Heart right ventricle (tissue), 16 donors: ENCODE results near the gene PLK1. TPM values are rescaled to one million over a fixed set of nuclear protein-coding genes. Genes with fewer than 3 reads are reported as not detected.
A peak's percentile ranks its signal among the peaks of the same experiment; 100 is the strongest.

Source experiments
- ATAC-seq, 8 donors: fragments of 200-7000 bp; cut with Tn5 transposase; one replicate each; pipeline ENCODE4 v1.9.1; 2020; ENCODE audit warnings: mild to moderate bottlenecking in 8 of 8, moderate library complexity in 8 of 8, moderate number of reproducible peaks in 1 of 8
- DNase-seq, 2 donors: peaks; one replicate each; pipeline ENCODE4 v3.0.0-alpha.2; 2020
- H3K27ac ChIP-seq, 10 donors: fragments of 200-600 bp; sonication (generic) in 2 of 10; one replicate each; pipeline versions ENCODE4 v1.5.0 to v1.8.0; 2020 to 2022; ENCODE audit warnings: mild to moderate bottlenecking in 3 of 10
- H3K27me3 ChIP-seq, 7 donors: fragments of 200-600 bp; one replicate each; pipeline ENCODE4 v1.8.0; 2021 to 2022; ENCODE audit warnings: mild to moderate bottlenecking in 2 of 7
- H3K36me3 ChIP-seq, 9 donors: fragments of 200-600 bp; sonication (generic) in 1 of 9; one replicate each; pipeline versions ENCODE4 v1.5.0 to v1.8.0; 2020 to 2022; ENCODE audit warnings: mild to moderate bottlenecking in 2 of 9
- H3K4me1 ChIP-seq, 9 donors: fragments of 200-600 bp; sonication (generic) in 1 of 9; one replicate each; pipeline versions ENCODE4 v1.5.0 to v1.8.0; 2020 to 2022; ENCODE audit warnings: mild to moderate bottlenecking in 4 of 9
- H3K4me3 ChIP-seq, 10 donors: fragments of 200-600 bp; sonication (generic) in 2 of 10; one replicate each; pipeline versions ENCODE4 v1.5.0 to v1.8.0; 2020 to 2022; ENCODE audit warnings: mild to moderate bottlenecking in 7 of 10, moderate library complexity in 2 of 10
- H3K9me3 ChIP-seq, 11 donors: fragments of 200-600 bp in 10 of 11; sonication (generic) in 2 of 11; one replicate each; pipeline versions ENCODE4 v1.5.0 to v1.8.0; 2013 to 2022; ENCODE audit warnings: mild to moderate bottlenecking in 2 of 11, control low read depth in 1 of 11, moderate library complexity in 1 of 11
- WGBS, 2 donors: extraction: QIAGEN DNeasy Blood & Tissue Kit; methylation state at CpG; one replicate each; pipeline ENCODE4 v1.1.7; 2013; ENCODE audit warnings: inconsistent platforms in 1 of 2; 5-methylcytosine and 5-hydroxymethylcytosine counted together
- intact Hi-C, 10 donors: fragments of 100-400 bp; cut with DNase I; formaldehyde crosslinking; loops; one replicate each; pipeline versions ENCODE4 v1.11.1 to v1.14.2; 2022
- polyA plus RNA-seq, 2 donors: library from polyadenylated mRNA; stranded (reverse); fragments of 200-250 nt; gene quantifications; one replicate each; pipeline ENCODE4 v1.2.3, GENCODE V29; 2013
- total RNA-seq, 10 donors: library from RNA; stranded (reverse); fragmentation: NEBNext Ultra II Directional in 3 of 10; extraction: Animal tissue kit (Norgen Biotek cat#: 25700) in 3 of 10; gene quantifications; one replicate each; pipeline versions ENCODE4 v1.2.1 to v1.2.4, GENCODE V29; 2021 to 2023
- TF ChIP-seq, protein P1 (sequence below), 9 donors: fragments of 200-600 bp; sonication (generic) in 2 of 9; IDR thresholded peaks; one replicate each; pipeline versions ENCODE4 v1.5.0 to v1.8.0; 2021 to 2022; ENCODE audit warnings: antibody characterized with exemption in 9 of 9, mild to moderate bottlenecking in 5 of 9, moderate library complexity in 1 of 9
- donor health status: Arrhythmogenic right ventricular cardiomyopathy.
- donor health status: ischemic (EF 13 %, LVEDD 7.1; RV severe dilation, severe dysfunction).
- donor health status: healthy with polysubstance abuse.
- donor health status: DM: no; HTN: yes; CAD: no.
- donor health status: DM: no; HTN: no; CAD: no.
- donor health status: ischemic (EF 25% LVEDD 6.9; RV normal size, moderate dysfunction).
- donor health status: ischemic (EF 25% LVEDD 5.7; RV mildly dilated, moderate dysfunction).
- donor health status: healthy.
- donor health status: DM: yes; HTN: yes; CAD: no.
- donor health status: Ischemic cardiomyopathy.
- donor health status: ischemic (EF 35%, LVEDD 5.7; RV mildly dilated, moderate dysfunction).
- donor health status: nonischemic (EF 11% LVEDD 7.7; RV severe dilation, severe dysfunction).
- donor health status: DM: yes; HTN: yes; CAD: no.
- donor health status: PGD.
- donor health status: ischemic (EF 29% LVEDD 5.4; RV normal size, mild dysfunction).
- donor health status: nonischemic (EF 23%, LVEDD 6.1; RV moderate dilation, normal function).

Gene PLK1
- total and polyA plus RNA-seq, 12 donors, result 0.32 to 6.0 (median 0.97) TPM

DNA sequence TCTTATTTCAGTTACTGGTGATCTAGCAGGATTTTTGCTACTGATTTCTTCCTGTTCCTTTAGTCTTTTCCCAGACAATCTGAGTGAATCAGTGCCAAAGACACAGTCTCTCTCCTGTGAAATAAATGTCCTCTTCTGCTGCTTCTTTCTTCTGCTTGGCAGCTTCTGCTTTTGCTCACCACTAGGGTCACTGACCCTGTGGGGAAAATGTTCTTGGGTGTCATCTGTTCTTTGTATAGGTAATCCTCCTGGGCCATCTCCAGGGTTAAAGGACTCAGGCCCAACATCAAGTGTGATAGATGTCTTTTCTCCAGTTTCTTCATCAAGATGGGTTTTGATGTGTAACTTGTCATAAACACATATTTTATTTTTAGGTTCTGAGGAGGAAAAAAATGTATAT, 42.7 kb upstream of the PLK1 start:
- H3K36me3 ChIP-seq, result peaks cover 0 to 69% (median 21%) of the 10 kb centered on the region in 9 donors
- no peaks in the 10 kb centered on the region for H3K27me3 ChIP-seq
- no peak overlapping the region for H3K4me3 ChIP-seq
- TF ChIP-seq, protein P1, sequence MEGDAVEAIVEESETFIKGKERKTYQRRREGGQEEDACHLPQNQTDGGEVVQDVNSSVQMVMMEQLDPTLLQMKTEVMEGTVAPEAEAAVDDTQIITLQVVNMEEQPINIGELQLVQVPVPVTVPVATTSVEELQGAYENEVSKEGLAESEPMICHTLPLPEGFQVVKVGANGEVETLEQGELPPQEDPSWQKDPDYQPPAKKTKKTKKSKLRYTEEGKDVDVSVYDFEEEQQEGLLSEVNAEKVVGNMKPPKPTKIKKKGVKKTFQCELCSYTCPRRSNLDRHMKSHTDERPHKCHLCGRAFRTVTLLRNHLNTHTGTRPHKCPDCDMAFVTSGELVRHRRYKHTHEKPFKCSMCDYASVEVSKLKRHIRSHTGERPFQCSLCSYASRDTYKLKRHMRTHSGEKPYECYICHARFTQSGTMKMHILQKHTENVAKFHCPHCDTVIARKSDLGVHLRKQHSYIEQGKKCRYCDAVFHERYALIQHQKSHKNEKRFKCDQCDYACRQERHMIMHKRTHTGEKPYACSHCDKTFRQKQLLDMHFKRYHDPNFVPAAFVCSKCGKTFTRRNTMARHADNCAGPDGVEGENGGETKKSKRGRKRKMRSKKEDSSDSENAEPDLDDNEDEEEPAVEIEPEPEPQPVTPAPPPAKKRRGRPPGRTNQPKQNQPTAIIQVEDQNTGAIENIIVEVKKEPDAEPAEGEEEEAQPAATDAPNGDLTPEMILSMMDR (IDR thresholded peaks at IDR 0.05), result no peak
- H3K9me3 ChIP-seq, result no peaks in the 10 kb centered on the region
- no peak overlapping the region for H3K27ac ChIP-seq
- DNase-seq, result no peak
- ATAC-seq, result no peak
- intact Hi-C loops, result no loop called here
- peaks cover 7 to 14% (median 9%) of the 10 kb centered on the region in 9 donors for H3K4me1 ChIP-seq

DNA sequence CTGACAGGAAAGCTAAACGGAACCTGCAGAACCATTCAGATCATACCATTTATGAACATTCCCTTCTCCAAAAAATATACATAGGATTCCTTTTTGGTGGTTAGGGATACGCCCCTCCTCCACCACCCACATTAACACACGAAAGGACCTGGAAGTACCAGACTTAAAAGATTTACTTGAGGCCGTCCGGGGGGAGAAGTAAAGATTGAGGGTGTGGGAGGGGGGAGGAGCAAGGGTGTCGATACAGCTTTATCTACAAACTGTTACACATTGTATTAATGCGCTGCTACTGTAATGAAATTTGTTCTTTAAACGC, 38.1 kb upstream of the PLK1 start:
- 1 to 2% methylated on average over 8 of the region's 8 CpGs for WGBS, 2 donors
- Histone ChIP-seq H3K27me3 (no peaks in the 10 kb centered on the region), H3K9me3 (no peaks in the 10 kb centered on the region), H3K27ac (peak overlapping the region in 9 of 10 donors; percentile 70 to 94 (median 84)), H3K4me3 (peak overlapping the region; percentile 70 to 99 (median 87)), H3K4me1 (peaks cover 11 to 32% (median 24%) of the 10 kb centered on the region in 9 donors), H3K36me3 (peaks cover 0 to 62% (median 27%) of the 10 kb centered on the region in 9 donors)
- no peak for DNase-seq
- TF ChIP-seq, protein P1 (IDR thresholded peaks at IDR 0.05), result no peak
- no peak for ATAC-seq
- intact Hi-C loops, result no loop called here

DNA sequence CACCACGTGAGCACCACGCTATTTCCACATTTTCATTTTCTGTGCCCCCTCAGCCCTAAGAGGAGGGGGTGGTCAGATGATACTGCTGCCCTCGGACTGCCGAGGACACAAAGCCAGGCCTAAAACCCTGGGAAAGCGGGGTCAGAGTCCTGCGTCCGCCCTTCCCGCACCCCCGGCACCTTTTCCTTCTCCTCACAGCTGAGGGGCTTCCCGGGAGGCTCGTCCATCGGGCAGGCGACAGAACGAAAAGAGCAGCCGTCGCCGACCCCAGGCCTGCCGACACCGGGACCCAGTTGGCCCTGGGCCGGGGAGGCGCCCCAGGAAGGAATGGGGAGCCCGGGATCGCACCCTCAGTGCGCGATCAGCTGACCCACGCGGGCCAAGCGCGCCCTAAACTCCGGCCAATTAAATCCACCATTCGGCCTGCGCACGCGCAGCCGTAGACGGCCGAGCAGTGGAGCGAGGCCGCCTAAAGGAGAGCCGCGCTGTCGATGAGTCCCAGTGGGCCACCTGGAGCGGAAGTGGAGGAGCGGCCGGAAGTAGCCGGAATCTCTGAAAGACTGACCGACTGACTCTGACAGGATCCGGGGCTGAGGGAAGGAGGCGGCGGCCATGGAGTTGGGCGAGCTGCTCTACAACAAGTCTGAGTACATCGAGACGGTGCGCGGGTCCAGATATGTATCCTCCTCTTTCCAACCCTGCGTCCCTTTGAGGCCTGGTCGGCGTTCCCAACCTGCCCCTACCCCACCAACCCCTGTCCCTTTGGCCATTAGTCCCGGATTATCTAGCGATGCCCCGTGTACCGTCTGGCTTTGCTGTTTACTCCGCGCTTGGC, 37.5 kb upstream of the PLK1 start, which contains the start of the genes DCTN5 and PALB2:
TSS of gene DCTN5 (plus strand) at position 536 of the 835 bp plus-strand sequence. CDS start at position 613, 77 bp downstream.
TSS of gene PALB2 (minus strand) at position 380 of the 835 bp plus-strand sequence. CDS start at position 227, 153 bp downstream.
- Histone ChIP-seq H3K4me3 (peak within 1 kb of the TSS; percentile 70 to 99 (median 87)), H3K4me1 (peaks cover 11 to 36% (median 24%) of the 10 kb centered on the region in 9 donors), H3K27me3 (no peaks in the 10 kb centered on the region), H3K27ac (peak within 1 kb of the TSS; percentile 61 to 94 (median 84)), H3K9me3 (no peaks in the 10 kb centered on the region), H3K36me3 (peaks cover 0 to 62% (median 21%) of the 10 kb centered on the region in 9 donors)
- TF ChIP-seq, protein P1 (IDR thresholded peaks at IDR 0.05), result no peak
- DNase-seq, result peak; percentile 92 to 93
- intact Hi-C loops, result no loop called here
- WGBS, 2 donors, result 0% methylated on average over 64 of the region's 64 CpGs
- peak; percentile 100 for ATAC-seq

DNA sequence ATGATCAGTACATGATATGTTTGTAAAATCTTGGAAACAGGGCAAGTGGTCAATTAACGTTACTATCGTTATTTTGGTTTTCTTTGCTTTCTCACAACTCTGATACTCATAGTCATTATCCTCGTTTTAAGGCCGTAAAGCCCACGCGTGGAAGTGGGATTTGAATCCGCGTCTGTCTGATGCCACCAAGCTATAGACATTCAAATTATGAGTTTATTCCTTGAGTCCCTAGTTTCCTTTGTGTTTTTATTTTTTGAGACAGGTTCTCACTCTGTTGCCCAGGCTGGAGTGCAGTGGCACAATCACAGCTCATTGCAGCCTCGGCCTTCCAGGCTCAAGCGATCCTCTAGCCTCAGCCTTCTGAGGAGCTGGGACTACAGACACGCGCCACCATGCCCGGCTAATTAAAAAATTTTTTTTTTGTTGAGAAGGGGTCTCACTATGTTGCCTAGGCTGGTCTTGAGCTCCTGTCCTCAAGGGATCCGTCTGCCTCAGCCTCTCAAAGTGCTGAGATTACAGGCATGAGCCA, 36.4 kb upstream of the PLK1 start:
- DNase-seq, result no peak
- H3K9me3 ChIP-seq, result no peaks in the 10 kb centered on the region
- H3K27me3 ChIP-seq, result no peaks in the 10 kb centered on the region
- H3K4me3 ChIP-seq, result peak overlapping the region; percentile 70 to 99 (median 87)
- intact Hi-C loops, result no loop called here
- peaks cover 0 to 62% (median 17%) of the 10 kb centered on the region in 9 donors for H3K36me3 ChIP-seq
- TF ChIP-seq, protein P1 (IDR thresholded peaks at IDR 0.05), result no peak
- ATAC-seq, result no peak
- peak overlapping the region in 5 of 10 donors; percentile 80 to 94 (median 87) for H3K27ac ChIP-seq
- peaks cover 11 to 36% (median 24%) of the 10 kb centered on the region in 9 donors for H3K4me1 ChIP-seq
- 68 to 73% methylated on average over 14 of the region's 14 CpGs for WGBS, 2 donors
